ENCODE results near the gene CIT. TPM values are rescaled to one million over a fixed set of nuclear protein-coding genes. Genes with fewer than 3 reads are reported as not detected.

Gene CIT
- total and polyA plus RNA-seq, 9 of the 15 experiments (the other 6 are each of a cell fraction or from before 2014, with no cell fraction given) = 1.1 to 46.7 (median 21.3) TPM

DNA sequence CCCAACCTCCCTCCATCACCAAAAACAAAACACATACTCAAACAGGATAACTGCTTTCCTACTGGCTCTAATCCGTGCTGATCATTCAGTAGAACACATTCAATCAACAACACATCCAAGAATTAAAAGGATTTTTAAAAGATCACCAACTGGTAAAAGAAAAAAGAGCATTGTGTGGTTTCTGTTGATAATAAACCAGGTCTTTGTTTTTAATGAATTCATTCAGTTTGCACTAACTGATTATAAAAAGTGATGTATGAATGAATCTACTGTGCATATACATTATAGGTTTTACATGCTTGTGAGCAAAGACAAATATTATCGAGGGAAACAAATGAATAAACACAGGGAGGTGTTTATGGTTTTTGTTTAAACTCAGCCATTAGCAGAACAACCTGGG is 55.1 kb downstream of the CIT start:
- ChIA-PET CTCF (ENCODE audit: low intra/inter-chr PET ratio) (no interaction called here), POLR2A (no interaction called here)
- no peak overlapping the region for H3K4me3 ChIP-seq
- BruUV-seq (replicated peaks) = no TSS peak
- H4K20me1 ChIP-seq (replicated peaks; ENCODE audit: control insufficient read depth, insufficient read depth, low read length) = no peaks in the 10 kb centered on the region
- H2AFZ ChIP-seq (ENCODE audit: low read depth, low read length) = no peak overlapping the region
- H3K79me2 ChIP-seq (ENCODE audit: control insufficient read depth, insufficient read depth, low read length) = no peaks in the 10 kb centered on the region
- FAIRE-seq (no peak), DNase-seq (ENCODE audit: extremely low read depth in 1 of 4, low spot score in 3 of 4) (no peak), ATAC-seq (no peak)
- H3K9me3 ChIP-seq (replicated peaks; ENCODE audit: control insufficient read depth, insufficient read depth, low read depth, low read length) = no peaks in the 10 kb centered on the region
- intact Hi-C loops (cut with micrococcal nuclease) = no loop called here
- WGBS (ENCODE audit: insufficient coverage, low coverage, missing lambda C conversion rate) = 52% methylated on average over 2 of the region's 2 CpGs
- H3K9ac ChIP-seq (ENCODE audit: insufficient read depth in 1 of 2, low read depth in 2 of 2, low read length in 2 of 2) = no peak overlapping the region
- no peaks in the 10 kb centered on the region for H3K4me1 ChIP-seq (replicated peaks in 1 of 2; ENCODE audit: control insufficient read depth in 2 of 2, insufficient read depth in 2 of 2, low read length in 2 of 2)
- TF ChIP-seq, protein P1, sequence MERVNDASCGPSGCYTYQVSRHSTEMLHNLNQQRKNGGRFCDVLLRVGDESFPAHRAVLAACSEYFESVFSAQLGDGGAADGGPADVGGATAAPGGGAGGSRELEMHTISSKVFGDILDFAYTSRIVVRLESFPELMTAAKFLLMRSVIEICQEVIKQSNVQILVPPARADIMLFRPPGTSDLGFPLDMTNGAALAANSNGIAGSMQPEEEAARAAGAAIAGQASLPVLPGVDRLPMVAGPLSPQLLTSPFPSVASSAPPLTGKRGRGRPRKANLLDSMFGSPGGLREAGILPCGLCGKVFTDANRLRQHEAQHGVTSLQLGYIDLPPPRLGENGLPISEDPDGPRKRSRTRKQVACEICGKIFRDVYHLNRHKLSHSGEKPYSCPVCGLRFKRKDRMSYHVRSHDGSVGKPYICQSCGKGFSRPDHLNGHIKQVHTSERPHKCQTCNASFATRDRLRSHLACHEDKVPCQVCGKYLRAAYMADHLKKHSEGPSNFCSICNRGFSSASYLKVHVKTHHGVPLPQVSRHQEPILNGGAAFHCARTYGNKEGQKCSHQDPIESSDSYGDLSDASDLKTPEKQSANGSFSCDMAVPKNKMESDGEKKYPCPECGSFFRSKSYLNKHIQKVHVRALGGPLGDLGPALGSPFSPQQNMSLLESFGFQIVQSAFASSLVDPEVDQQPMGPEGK (CRISPR knock-in tag; IDR thresholded peaks at IDR 0.05; ENCODE audit: borderline replicate concordance) = no peak
- TF ChIP-seq ZSCAN29 (IDR thresholded peaks at IDR 0.05) (no peak), PCBP2 (IDR thresholded peaks at IDR 0.05; ENCODE audit: low read depth, low read length, poor library complexity, severe bottlenecking) (no peak), DDX20 (tag; IDR thresholded peaks at IDR 0.05; ENCODE audit: low read depth) (no peak), ZNF324 (CRISPR knock-in tag; IDR thresholded peaks at IDR 0.05) (no peak), RBBP5 (IDR thresholded peaks at IDR 0.05; ENCODE audit: borderline replicate concordance, insufficient read depth, low read length, poor library complexity, severe bottlenecking) (no peak), ZNF583 (CRISPR knock-in tag; IDR thresholded peaks at IDR 0.05) (no peak), ZNF764 (CRISPR knock-in tag; IDR thresholded peaks at IDR 0.05; ENCODE audit: low read depth) (no peak), ZBED1 (IDR thresholded peaks at IDR 0.05) (no peak), SRSF1 (IDR thresholded peaks at IDR 0.05; ENCODE audit: low read depth, low read length) (no peak), HCFC1 (IDR thresholded peaks at IDR 0.05; ENCODE audit: low read depth, low read length) (no peak), CHD4 (IDR thresholded peaks at IDR 0.05; ENCODE audit: insufficient read depth, insufficient replicate concordance, low read depth, low read length, poor library complexity, severe bottlenecking) (no peak), BRD9 (IDR thresholded peaks at IDR 0.05; ENCODE audit: low read depth, partially characterized antibody) (no peak), ZBTB1 (CRISPR knock-in tag; IDR thresholded peaks at IDR 0.05; ENCODE audit: borderline replicate concordance, low read depth) (no peak), RBM17 (IDR thresholded peaks at IDR 0.05; ENCODE audit: borderline replicate concordance, low read depth, low read length) (no peak), ZNF830 (CRISPR knock-in tag; IDR thresholded peaks at IDR 0.05) (no peak), ZNF436 (CRISPR knock-in tag; IDR thresholded peaks at IDR 0.05) (no peak), HOXB6 (CRISPR knock-in tag; IDR thresholded peaks at IDR 0.05; ENCODE audit: borderline replicate concordance) (no peak)
- TF ChIP-seq, protein P2, sequence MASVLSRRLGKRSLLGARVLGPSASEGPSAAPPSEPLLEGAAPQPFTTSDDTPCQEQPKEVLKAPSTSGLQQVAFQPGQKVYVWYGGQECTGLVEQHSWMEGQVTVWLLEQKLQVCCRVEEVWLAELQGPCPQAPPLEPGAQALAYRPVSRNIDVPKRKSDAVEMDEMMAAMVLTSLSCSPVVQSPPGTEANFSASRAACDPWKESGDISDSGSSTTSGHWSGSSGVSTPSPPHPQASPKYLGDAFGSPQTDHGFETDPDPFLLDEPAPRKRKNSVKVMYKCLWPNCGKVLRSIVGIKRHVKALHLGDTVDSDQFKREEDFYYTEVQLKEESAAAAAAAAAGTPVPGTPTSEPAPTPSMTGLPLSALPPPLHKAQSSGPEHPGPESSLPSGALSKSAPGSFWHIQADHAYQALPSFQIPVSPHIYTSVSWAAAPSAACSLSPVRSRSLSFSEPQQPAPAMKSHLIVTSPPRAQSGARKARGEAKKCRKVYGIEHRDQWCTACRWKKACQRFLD (CRISPR knock-in tag; IDR thresholded peaks at IDR 0.05) = no peak
- in situ Hi-C loops (cut with MboI) = no loop called here
- peaks cover 55% of the 10 kb centered on the region for H3K36me3 ChIP-seq (ENCODE audit: control insufficient read depth, insufficient read depth, low read length)
- no peak overlapping the region for H3K4me2 ChIP-seq (ENCODE audit: insufficient read depth, low read length)
- H3K27me3 ChIP-seq (ENCODE audit: control insufficient read depth in 2 of 2, insufficient read depth in 2 of 2, low read length in 2 of 2) = no peaks in the 10 kb centered on the region
- no peaks in the 10 kb centered on the region for H3K9me1 ChIP-seq (ENCODE audit: control insufficient read depth, insufficient read depth, low read length)
- no peak overlapping the region for H3K27ac ChIP-seq (ENCODE audit: extremely low read depth, low read depth, low read length)

Measured in K562 (cell line).